Effector CD4-positive, alpha-beta T cell (primary cell): ENCODE results near the gene BCAP29.

Source experiments
- DNase-seq: peaks from one replicate; pipeline ENCODE4 v3.0.0-alpha.2; 2020

The BCAP29 gene

DNA sequence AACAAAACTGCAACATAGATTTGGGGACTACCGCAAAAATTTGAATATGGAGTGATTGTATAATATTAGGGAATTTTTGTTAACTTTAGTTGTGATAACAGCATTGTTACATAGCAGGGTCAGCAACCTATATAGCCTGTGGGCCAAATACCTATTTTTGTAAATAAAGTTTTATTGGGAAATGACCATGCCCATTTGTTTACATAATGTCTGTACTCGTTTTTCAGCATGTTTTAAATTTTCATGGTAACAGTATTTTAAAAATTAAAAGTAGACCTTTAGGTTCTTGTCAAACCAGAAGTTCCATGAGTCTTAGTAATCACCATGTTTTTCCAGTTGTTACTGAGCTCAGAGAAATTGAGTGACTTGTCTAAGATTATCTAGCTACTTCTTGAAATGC lies 4.7 kb downstream of the BCAP29 start:
- no peak for DNase-seq

- DNase-seq = no peak
Measured at GRCh38 chr7:107588529-107589130, 8.6 kb downstream of the BCAP29 start.

DNA sequence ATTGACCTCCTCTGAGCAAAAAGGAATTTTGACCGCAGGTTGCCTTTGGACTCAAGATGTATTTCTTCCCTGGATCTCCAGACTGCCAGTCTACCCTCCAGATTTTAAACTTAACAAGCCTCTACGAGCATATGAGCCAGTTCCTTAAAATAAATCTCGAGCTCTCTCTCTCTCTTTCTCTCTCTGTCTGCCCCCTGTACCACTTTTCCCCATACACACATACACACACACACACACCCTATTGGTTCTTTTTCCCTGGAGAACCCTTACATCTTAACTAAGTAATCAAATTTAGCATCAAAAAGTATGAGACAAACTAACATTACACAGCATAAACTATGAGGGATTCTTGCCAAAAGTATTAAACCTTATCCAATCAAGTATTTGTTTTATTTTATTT lies 11.4 kb downstream of the BCAP29 start:
- no peak for DNase-seq

GRCh38 chr7:107592361-107593024 lies 12.4 kb downstream of the BCAP29 start:
- DNase-seq = no peak

- no peak for DNase-seq
Measured at GRCh38 chr7:107593025-107593410, 13.0 kb downstream of the BCAP29 start.

DNA sequence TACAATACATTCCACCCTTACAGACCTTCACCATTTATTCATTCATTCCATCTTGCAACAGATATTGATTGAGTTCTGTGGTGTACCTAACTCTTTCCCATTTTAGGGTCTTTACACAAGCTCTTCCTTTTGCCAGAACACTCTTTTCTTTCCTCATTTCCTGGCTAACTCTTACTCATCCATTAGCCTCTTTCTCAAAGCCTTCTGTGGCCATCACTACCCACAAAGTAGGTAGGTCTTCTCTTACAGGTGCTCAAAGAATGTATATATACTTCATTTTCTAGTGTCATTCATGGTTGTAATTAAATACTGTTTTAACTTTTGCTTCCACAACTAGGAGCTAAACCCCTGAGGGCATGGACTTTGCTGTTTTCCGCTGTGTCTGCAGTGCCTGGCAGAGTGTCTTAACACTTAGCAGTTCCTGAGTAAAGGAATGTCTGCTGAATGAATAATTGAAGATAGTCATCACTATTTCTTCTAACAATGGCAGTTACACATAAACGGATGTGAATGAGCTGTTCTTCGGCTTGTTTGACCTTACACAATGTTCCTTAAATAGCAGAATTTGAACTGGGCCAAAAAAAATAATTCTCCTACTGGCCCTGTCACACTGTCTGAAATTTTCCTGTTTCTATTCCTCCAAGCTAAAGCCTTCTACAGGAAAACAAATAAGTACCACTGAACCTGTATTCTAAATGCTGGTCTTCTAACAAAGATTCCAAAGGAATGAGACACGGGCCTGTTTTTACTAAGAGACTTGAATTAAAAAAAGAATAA lies 15.1 kb downstream of the BCAP29 start:
- no peak for DNase-seq

DNA sequence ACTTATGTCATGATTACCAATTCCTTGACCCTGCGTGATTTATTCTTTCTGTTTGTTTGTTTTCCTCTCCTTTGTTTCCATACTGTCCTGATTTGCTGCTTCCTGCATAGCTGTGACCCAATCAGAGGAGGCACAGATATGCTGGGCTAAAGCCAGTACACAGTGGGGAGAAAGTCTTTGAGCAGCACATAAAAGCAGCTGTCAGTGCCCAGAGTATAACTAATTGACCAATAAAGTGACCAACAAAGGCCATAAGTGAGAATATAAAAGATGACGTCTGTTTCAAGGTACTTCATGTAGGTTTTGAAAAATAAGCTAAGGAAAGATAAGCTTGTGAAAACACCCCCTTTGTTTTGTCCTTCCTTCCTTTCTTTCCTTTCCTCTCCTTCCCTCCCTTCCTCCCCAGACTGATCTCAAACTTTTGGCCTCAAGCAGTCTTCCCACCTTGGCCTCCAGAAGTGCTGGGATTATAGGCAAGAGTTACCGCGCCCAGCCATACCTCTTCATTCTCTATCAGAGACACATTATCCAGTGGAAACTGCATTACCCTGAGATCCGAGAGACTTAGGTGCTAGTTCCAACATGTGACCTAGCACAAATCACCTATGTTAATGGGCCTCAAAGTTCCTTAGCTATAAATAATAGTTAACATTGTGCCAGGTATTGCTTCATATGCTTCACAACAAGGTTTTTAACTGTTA lies 17.0 kb downstream of the BCAP29 start:
- DNase-seq = no peak

DNA sequence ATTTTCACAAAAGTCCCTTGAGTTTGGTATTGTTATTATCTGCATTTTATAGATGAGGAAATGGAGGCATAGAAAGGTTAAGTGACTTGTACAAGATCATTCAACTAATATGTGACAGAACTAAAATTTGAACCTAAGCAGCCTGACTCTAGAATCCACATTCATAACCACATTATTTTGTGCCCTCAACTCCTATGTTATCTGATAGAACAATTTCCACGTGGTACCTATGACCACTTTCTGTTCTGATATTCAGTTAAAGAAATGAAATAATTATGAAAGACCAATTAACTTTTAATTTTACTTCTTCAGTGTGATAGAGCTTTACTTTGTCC lies 17.5 kb downstream of the BCAP29 start:
- no peak for DNase-seq

GRCh38 chr7:107597953-107598352 lies 17.9 kb downstream of the BCAP29 start:
- DNase-seq = no peak

DNA sequence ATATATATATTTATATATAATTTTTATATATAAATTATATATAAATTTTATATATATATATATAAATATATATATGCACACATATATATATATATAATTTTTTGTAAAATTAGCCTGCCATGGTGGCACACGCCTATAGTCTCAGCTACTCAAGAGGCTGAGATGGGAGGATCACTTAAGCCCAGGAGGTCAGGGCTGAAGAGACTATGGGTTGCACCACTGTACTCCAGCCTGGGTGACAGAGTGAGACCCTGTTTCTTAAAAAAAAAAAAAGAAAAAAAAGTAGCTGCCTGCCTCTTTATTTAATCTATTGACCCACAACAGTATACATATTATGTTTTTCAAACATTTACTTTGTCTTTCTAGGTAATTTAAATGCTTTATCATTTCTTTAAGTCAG lies 19.2 kb downstream of the BCAP29 start:
- no peak for DNase-seq

DNA sequence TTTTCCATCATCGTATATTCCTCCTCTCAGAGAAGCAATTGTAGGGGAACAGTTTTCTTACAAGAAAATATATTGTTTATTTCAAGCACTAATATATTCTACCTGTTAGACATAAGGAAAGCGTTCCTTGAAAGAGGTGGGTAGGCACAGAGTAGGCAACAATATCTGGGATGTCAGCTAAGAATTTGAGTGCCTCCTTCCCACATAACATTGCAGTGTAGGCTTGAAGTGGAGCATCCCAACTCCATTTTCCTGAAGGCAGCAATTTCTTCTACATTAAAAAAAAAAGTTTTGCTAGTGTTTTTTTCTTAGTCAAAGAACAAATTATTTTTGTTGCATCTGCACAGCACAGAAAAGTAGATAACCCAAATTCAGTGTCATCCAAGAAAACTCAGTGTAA lies 20.8 kb downstream of the BCAP29 start:
- DNase-seq = no peak

DNA sequence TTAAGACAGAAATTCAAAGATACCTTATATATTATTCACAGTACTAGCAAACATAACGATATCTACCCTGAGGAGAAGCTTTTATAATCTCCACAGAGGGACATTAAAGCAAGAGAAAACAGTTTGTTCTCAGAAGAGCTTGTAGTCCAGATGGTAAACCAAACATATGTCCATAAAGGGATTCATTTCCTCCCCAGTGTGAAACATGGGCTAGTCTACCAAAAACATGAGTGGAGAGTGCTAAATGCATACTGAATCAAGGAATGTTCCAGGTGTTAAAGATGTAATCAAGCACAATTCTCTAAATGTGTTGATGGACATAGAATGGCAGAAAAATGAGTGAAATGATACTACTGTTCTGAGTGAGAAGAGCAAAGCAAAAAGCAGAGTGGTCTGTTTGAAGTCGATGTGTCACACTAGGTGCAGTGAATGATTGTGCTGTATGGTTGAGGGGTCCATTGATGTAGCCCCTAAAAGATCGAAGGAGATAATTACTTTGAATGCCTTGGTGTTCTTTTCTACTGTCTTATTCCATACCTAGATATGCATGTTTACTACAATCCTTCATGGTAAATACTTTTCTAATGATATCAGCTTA lies 25.3 kb downstream of the BCAP29 start:
- DNase-seq = no peak

- DNase-seq = no peak
Measured at GRCh38 chr7:107606303-107606702, 26.3 kb downstream of the BCAP29 start.

DNA sequence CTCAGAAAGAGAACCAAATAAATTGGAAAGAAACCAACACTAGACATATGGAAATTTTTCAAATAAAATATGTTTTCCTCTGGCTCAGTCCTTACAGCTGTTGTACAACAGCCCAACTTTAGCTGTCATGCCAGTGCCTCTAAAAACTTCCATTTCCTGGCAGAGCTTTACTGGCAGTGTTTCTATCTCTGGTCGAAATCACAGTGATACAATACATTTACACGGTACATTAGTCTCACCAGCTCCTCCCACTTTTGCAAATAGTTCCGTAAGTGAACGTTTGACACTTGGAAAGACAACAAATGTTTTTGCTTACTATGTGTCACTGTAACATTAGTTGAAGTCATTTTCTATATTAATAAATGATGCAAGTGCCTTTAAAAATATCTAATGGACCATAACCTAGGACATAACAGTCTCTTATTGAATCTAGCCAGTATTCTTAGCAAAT lies 29.8 kb downstream of the BCAP29 start:
- no peak for DNase-seq

GRCh38 chr7:107610323-107610722 lies 30.3 kb downstream of the BCAP29 start:
- DNase-seq = no peak

DNA sequence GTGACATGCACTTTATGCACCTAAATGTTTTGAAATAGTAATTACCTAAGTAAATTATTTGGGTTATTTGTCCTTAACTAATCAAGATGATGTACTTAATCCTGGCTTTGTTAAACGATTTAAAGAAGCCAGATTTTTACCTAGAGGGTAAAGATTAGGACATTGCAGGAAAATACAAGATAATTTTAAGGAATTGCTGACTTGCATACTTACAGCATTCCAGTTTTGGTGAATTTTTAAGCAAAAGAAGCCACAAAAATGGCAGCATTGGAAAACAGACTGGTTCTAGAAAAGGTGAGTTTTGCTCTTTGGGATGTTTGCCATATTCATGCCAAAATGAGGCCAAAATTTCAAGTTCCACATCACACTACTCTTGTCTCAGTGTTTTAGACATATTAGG lies 33.4 kb downstream of the BCAP29 start:
- DNase-seq = no peak

DNA sequence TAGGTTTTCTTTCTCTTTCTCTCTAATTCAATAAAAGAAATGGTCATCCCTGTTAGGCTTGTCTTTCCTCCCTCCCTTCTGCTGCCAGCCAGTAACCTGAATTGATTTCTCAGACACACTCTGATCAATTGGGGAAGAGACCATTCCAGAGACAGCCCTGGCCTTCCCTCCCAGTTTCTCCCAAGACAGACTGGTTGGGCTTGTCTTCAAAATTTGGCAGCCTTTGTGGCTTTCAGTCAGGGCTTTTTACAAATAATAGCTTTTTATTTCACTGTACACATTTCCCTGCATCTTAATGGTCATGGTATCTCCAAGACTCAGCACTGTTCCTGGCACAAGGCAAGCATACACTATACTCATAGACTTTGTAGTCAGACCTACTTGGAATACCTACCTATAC lies 33.9 kb downstream of the BCAP29 start:
- no peak for DNase-seq

DNA sequence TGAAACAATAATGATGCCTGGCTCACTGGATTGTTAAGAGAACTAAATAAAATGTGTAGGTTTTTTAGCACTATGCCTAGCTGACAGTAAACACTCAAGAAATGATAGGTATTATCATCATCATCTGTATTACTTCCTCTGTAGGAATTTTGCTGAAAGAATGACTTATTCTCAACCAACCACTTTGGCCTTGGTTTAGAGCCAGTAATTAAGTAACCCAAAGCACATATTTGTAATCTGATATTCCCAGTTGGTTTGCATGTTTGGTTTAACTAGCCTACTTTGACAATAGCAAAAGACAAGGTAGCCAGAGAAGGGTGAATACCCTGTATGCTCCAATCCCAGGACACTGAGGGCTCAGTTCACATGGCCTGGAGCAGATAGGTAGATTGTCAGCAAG lies 34.4 kb downstream of the BCAP29 start:
- DNase-seq = no peak

DNA sequence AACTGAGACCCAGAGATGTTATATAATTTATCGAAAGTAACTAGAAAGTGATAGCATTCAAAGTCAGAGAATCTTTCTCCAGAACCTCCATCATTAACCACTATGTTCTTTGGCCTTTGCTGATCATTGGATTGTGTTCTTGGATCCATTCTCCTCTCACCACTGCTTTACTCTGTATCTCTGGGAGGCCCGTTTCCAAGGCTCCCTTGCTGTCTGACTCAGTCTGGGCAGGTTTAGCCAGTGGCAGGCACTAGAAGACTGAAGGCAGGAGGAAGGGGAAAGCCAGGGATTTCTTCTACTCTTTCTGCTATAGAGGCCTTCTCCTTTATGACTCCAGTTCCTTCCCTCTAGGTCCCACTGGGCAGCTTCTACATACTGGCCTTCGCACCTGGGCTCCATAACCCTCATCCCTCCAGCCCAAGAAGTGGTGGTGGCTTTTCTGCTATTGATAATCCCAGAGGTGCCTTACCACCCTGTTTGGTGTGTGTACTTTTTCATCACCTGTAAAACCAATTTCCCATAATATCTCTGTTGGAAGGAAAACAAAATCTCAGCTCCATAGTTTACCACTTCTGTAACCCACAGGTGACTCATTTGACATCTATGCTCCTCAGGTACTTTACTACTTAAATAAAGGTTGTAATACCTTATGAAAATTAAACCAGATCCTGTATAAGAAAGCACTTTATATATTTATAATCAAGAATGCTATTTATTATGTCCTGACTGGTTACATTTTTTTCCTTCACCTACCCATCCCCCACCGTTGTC lies 36.0 kb downstream of the BCAP29 start:
- no peak for DNase-seq

DNA sequence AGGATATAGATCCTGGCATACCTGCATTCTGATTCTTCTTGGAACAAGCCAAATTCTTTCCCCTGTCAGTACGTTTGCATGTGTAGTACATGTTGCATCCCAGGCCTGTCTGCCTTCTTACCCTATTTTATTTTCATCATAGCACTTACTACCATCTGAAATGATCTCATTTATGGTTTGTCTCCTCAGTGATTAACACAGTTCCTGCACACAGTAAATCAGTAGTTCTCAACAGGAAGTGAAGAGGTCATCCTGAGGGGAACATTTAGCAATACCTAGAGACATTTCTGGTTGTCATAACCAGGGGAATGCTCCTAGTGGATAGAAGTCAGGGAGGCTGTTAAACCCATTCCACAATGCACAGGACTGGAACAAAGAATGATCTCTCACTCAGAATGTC lies 42.4 kb downstream of the BCAP29 start:
- DNase-seq = no peak

GRCh38 chr7:107622894-107623293 lies 42.8 kb downstream of the BCAP29 start:
- no peak for DNase-seq

DNA sequence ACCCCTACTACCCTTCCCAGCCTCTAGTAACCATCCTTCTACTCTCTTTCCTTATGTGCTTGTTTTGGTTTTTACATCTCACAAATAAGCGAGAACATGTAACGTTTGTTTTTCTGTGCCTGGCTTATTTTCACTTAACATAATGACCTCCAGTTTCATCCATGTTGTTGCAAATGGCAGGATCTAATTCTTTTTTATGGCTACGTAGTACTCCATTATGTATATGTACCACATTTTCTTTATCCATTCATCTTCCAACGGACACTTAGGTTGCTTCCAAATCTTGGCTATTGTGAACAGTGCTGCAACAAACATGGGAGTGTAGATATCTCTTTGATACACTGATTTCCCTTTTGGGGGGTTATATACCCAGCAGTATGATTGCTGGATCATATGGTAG lies 47.0 kb downstream of the BCAP29 start:
- DNase-seq = no peak
